GM19467 (cell line): ENCODE results near the gene UNC13C.
"Not testable (repeated sequence)": the region's sequence is repeated elsewhere in the genome, so short reads cannot be mapped to it uniquely, and the experiment has no call there.

ENCODE experiments used
- ATAC-seq: cut with Tn5 transposase; IDR thresholded peaks from one replicate; pipeline ENCODE4 v1.9.1; 2021; ENCODE audit warnings: mild to moderate bottlenecking, moderate library complexity; ENCODE audit not compliant: unreplicated experiment

The UNC13C gene

DNA sequence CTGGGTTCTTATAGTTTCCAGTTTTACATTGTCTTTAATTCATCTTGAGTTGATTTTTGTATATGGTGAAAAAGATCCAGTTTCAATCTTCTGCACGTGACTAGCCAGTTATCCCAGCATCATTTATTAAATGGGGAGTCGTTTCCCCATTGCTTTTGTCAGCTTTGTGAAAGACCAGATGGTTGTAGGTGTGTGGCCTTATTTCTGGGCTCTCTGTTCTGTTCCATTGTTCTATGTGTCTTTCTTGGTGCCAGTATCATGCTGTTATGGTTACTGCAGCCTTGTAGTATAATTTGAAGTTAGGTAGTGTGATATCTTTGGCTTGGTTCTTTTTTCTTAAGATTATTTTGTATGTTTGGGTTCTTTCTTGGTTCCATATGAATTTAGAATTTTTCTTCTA is 432.2 kb downstream of the UNC13C start:
- ATAC-seq = no peak

DNA sequence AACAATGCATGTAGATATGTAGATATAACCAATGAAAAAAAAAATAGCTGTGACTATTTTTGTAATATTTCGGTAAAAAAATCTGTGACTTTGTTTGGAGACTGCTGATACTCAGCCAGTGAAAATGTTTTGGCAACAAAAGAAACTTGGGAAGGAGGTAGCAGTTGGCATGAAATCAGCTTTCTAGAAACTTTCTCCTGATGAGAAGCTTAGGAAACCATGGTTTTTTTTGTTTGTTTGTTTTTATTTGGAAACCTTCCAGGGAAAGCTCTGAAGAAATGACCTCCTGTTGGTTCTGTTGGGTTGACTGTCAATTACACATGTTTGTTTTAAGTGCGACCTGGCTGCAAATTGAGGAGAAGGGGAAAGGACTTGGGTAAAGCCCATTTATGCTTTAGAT is 445.9 kb downstream of the UNC13C start:
- no peak for ATAC-seq

DNA sequence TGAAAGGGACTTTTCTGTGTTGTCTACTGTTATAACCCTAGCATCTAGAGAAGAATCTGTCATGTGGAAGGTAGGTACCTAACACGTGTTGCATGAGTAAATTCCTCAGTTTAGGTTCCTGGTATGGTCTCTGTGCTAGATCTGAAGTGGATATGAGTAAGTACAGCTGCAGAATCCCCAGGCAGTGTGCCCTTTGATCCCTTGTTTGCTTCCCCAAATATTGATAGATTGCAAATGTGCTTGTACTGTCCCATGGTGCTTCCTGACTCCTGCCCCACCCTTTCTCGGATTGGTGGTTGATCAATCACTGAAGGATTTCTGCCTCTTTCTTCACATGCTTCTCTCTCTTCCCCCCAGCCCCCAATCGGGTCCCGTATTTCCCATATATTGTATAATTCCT is 450.4 kb downstream of the UNC13C start:
- no peak for ATAC-seq

DNA sequence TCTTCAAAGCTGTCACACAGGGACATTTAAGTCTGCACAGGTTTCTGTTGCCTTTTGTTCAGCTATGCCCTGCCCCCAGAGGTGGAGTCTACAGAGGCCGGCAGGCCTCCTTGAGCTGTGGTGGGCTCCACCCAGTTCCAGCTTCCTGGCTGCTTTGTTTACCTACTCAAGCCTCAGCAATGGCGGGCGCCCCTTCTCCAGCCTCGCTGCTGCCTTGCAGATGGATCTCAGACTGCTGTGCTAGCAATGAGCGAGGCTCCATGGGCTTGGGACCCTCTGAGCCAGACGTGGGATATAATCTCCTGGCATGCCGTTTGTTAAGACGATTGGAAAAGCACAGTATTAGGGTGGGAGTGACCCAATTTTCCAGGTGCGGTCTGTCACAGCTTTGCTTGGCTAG is 472.0 kb downstream of the UNC13C start:
- not testable (repeated sequence) for ATAC-seq

DNA sequence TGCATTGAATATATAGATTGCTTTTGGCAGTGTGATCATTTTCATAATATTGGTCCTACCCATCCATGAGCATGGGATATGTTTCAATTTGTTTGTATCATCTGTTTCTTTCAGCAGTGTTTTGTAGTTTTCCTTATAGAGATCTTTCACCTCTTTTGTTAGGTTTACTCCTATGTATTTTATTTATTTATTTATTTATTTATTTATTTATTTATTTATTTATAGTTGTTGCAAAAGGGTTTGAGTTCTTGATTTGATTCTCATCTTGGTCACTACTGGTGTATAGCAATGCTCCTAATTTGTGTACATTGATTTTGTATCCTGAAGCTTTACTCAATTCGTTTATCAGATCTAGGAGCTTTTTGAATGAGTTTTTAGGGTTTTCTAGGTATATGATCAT is 478.2 kb downstream of the UNC13C start:
- ATAC-seq = no peak

DNA sequence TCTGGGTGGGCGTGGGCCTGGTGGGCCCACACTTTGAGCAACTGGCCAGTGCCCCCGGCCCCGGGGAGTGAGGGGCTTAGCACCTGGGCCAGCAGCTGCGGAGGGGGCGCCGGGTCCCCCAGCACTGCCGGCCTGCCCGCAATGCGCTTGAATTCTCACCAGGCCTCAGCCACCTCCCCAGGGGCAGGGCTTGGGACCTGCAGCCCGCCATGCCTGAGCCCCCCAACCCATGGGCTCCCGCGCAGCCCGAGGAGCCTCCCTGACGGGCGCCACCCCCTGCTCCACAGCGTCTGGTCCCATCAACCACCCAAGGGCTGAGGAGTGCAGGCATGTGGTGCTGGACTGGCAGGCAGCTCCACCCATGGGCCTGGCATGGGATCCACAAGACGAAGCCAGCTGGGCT is 484.3 kb downstream of the UNC13C start:
- no peak for ATAC-seq

DNA sequence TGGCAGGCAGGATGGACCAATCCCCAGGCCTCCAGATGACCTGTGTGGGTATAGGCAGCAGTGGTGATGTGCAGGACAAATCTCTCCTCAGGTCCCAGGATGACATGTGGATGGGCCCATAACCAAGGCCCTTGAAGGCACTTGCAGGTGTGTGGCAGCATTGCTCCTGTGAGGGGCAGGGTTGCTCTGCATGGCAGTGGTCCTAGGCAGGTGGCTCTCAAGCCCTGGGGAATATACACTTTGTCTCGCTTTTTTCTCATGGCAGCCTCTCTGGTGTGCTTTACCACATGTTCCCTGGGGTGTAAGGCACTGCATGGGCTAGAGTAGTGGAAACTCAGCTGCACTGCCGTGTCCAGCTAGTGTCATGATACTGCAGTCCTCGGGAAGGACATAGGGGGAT is 503.6 kb downstream of the UNC13C start:
- ATAC-seq = no peak

DNA sequence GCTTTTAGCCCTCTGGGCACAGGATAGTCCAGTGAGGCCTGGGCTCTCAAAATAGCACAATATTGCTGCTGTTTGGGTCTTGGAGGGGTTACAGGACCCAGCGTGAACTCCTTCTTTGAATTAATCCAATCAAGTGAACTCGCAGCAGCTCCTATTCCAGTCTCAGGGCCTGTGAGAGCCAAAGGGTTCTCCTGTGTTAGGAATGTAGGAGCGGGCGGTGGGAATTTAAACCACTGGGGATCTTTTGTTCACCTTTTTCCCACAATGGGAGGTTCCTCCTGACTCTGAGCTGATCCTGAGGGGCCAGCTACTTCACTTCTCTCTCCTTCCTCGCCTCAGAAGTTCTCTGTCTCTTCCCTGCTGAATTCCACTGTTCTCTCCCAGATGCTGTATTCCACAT is 504.0 kb downstream of the UNC13C start:
- ATAC-seq = no peak

DNA sequence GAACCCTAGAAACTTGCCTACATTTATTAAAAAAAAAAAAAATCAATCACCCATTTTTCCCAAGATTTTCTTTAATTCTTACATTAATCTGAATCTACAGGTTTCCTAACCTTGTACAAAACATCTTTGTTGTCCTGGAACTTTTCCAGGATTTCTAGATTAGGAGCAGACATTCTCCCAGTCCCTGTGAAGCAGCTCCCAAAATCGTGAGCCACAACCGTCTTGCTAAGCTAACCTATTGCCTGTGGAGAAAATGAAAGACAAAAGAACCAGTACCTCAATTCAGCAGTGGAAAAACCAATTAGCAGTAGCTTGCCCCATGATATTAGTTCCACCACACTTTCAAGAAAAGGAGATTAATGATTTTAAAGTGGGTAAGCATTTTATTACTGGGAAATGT is 522.1 kb downstream of the UNC13C start:
- no peak for ATAC-seq

DNA sequence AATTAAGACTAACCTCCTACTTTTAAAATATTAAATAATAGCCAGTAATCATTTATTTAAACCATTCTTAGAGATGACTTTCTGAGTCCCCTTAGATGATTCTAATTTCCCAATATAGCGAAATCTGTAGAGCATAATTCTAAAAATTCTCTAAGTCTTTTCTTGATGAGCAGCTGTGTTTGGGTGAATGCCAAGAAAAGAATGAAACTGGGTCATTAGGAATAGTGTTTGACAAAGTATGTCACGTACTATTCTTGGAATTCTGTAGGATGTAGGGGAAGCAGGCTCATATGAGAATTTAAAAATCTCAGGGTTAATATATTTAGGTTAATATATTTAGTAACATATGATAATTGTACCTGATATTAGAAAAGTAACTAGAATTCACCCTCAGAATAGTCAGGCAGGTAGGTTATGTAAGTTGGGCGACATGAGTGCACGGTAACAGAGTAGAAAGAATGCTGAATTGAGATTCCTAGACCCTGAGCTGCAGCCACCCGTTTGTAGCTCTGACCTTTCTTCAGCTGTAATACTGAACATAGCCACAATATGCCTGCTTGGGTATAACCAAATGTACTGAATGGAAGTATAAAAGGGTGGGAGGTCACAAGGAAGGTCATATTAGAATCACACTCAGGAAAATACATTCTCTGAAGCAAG is 524.3 kb downstream of the UNC13C start:
- ATAC-seq = no peak

DNA sequence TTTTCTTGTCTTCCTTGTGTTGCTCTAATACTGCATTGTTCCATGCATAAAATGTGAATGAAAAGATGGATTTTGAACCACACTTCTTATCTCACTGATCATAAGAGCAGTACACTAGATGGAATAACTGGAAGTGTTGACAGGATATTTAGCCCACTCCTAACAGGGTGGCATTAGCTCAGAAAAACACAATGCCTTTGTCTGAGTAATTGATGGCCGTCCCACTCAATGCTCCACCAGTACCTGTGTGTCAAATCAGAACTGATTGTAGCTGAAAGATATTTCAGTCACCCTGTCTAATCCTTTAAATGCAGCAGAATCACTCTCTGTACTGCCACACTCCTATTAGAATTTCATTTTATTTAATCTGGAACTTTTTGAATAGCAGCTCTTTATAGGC is 526.5 kb downstream of the UNC13C start:
- ATAC-seq = no peak

DNA sequence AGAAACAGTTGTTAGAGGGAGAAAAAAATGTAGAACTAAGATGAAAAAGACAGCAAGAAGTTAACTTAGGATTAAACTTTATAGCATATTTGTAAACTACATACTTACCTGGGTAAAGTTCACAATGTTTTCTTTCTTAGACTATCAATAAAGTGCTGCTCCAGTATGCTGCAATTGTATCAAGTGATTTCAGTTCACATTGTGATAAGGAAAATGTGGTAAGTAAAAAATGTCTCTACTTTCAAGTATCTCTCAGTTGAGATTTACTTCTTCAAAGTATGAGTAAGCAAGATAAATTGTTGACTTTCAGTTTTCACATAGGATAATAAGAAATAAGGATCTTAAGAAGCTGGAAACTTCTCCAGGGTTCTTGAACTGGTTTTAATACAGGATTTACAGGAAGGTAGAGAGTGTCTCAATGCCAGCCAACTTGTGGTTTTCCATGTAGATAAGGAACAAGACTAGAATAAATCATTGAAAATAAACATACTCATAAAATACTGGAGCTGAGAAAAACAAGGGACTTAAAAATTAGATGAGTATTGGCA is 528.8 kb downstream of the UNC13C start:
- no peak for ATAC-seq

DNA sequence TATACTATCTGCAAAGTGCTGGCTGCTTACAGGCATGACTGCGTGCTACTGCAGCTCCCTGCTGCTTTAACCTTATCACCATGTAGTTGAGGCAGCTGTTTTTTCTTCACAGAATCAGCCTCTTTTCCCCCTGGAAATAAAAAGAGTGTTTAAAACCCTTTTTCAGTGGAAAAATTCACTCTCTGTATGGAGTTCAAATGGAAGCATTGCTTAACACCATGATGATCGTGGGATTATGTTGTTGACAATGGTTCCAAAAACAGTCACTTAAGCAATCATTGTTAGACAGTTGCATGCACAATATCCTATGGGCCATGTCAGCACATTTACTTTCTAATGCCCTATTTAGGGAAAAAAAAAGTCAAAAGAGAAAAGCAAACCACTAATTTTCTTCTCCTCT is 536.4 kb downstream of the UNC13C start:
- ATAC-seq = no peak

DNA sequence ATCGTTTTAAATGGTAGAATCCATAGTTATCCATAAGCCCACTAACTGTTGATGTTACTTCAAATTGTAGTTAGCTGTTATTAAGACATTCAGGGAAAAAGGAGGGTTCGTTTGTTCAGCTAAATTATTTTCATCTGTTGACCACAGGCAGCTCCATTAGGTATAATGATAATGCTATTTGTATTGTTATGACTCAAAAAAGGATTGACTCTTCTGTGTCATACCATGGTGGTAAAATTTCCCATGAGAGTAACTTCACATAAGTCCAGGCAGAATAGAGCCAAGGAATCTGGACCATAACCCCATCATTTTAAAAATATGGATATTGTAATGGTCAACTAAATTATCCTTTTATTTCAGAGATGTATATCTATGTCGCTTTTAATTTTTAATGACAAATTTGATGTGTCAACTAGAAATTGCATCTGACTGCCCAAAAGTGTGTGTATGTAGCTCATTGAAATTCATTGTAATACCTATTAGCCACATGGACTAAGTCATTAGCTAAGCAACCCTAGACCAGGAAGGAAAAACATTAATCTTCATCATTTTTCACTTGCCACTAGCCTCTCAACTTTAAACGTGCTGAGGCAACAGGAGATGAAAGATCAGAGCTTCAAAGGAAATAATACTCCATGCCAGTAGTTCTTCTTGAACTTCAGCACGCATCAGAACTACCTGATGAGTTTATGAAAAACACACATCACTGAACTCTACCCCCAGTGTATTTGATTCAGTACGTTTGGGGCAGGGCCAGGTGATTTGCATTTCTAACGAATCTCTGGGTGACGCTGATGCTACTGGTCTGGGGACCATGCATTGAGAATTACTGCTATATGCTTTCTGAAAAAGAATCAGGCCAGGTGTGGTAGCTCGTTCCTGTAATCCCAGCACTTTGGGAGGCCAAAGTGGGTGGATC is 537.7 kb downstream of the UNC13C start:
- ATAC-seq = no peak

DNA sequence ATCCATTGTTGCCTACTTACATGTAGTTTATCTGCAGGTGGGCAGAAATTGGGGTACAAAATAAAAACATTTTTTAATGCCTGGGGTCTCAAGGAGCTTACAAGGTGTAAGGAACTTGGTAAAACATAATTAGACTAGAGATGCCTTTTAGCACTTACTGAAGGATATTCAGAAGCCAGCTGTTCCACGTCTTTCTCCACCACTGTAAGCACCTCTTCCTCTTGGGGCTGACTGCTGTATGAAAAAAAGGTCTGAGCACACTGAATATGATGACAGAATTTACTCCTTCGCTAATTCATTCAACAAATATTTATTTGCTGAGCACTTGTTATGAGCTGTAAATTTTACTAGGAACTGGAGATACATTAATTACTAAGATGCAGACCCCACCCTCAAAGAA is 539.1 kb downstream of the UNC13C start:
- no peak for ATAC-seq

DNA sequence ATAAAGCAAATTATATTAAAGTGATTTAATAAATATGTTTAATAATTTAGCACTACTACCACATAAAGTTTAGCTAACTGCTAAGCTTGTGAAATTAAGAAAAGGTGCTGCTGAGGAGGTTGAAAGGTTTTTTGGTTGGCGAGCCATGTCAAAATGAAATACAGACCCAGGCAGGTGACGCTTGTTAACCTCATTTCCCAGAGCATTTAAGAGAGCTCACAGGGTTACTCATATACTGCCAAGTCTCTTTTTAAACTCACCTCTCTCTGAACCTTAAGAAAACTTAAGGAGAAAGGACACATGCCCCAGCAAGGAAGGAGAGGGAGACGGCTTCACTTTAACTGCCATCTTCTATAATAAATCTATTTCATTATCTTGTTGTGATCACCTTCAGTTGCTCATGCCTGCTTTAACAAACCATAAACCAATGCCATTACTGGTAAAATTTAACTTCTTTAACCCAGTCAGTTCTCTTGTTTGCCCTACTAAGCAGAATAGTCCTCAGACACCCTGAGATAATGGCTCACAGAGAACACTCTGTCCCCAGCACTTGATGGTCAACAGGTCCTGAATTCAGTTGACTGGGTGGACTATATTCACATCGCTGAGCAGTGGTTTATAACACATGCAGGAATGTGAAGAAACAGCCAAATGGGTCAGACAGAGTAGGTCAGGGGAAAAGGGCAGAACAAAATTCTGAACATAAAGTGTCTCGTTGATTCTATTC is 540.1 kb downstream of the UNC13C start:
- no peak for ATAC-seq

DNA sequence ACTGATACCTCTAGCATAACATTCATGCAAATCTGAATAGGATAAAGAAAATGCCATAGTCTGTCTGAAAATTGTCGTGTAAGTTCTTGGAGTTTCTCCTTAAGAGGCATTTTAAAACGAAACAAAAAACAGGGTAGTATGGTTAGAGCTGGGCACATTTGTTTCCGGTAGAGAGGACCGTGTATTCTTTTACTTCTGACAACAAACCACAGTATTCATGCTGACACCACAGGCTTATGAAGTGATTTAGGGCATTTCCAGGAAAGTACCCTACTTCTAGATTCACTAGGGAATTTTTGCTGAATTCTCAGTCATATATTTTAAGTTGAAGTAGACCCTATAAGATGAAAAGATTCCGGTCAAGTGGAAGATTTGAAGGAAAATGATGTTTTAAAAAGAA is 541.3 kb downstream of the UNC13C start:
- ATAC-seq = no peak

DNA sequence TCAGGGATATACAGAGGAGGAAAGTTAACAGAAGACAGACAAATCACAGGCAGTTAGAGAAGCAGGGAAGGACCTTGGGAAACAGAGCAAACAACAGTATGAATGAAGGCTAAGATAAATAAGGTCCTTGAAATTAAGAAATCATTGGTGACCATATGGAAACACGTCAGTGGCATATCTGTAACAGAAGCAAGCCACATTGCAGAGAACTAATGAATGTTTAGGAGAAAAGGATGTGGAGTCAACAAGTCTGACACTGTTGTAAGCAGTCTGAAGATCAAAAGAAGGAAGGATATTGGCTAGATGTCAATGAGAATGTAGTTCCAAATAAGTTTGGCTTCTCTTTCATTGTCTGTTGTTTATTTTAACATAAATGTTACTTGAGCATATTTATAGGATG is 542.4 kb downstream of the UNC13C start:
- ATAC-seq = no peak

DNA sequence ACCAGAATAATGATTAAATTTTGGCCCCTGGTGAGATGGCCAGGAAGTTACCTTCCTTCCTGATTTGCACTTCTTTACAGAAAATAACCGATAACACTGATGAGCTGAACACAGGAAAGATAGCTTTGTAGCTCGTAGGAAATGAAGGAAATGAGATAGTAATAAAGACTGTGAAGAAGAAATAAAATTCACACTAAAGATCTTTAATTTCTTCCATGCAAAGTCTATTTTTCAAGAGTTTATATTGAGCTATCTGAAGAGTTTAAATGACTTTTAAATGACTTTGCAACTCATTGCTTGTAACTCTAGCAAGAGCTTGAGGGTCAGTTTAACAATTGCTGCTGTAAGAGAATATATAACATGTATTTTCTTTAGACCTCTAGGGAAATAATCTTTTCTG is 543.0 kb downstream of the UNC13C start:
- ATAC-seq = no peak

DNA sequence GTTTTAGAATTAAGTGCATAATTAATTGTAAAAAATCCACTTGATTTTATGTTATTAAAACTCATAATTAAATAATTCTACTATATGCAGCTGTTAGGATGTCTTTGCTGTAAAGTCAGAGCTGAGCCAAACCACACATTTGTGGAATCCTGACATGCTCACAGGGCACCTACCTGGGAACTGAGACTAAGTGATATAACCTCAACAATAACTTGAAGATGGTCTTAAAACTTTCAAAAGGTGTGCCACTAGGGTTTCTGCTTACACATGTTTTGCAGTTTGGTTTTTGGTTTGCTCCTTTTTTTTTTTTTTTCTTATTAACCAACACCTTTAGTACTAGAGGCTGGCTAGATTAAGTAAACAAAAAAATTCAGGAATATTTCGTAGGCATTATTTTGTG is 549.8 kb downstream of the UNC13C start:
- no peak for ATAC-seq

DNA sequence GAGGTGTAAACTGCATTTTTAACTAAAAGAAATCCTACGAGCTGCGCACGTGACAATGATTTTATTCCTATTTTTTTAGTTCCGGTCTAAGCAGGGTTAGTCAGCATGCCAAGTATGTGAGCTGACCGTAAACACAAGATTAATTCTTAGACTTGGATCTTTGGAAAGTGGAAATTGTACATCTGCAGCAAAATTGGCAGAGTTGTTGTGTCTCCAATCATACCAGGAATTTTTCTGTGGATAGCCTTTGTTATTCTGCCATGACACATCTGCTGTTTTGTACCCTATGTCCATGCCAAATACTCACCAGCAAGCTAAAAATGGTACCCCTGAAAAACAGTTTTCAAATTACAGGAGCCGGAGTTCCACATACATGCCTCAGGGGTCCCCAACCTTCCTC is 562.5 kb downstream of the UNC13C start:
- ATAC-seq = no peak

DNA sequence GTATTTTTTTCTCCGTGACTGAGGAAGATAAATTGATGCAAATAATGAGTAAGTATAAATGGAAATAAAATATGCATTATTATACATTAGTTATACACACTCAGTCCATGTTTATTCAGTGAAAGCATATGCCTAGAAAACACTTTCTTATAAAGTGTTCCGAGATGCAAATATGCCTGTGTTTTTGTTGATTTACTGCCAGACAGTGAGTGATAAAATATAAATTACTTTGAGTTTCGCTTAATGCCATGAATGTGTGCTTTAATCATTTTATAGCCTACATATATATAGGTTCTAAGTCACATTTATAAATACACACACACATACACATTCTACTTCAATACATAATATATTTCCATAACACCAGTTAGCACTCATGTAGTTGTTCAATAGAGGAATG is 569.2 kb downstream of the UNC13C start:
- no peak for ATAC-seq
